ENCODE data around the gene LRTM2. TPM values are rescaled to one million over a fixed set of nuclear protein-coding genes. Genes with fewer than 3 reads are reported as not detected.

Gene LRTM2
- total RNA-seq, 2 experiments from 2014 or later = not detected

DNA sequence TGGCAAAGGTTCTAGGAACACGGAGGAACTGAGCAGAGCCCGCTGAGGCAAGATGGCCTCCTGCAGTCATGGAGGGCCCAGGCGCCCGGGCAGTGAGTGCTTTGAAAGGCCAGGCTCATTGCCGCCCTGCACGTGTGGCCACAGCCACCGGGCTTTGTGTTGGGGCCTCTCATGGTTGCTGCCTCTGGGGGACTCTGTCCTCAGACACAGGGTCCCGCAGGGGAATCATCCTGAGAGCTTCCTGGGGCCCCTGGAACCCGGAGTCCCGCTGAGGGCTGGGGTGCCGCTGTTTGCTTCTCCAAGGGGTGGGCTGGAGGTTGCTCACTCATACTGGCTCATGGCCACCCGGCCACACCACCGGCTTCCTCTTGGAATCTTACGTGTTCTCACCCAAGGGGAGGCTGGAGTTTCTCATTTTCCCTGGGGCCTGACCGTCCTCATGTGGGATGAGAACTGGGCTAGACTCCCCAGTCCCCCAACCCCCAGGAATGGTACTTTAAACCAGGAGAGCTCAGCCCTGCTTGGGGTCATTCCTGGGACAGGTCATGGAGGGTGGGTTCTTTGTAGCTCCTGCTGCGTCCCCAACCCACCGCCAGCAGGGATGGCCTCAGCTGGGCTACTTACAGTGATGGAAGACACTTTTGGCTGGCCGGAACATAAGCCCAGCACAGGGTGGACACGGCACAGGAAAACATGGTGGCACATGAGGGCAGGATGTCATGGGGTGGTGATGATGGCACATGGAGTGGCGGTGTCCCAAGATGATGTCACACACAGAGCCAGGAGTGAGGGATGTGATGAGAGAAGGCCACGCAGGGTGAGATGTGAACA lies 21.1 kb upstream of the LRTM2 start:
- no peak for DNase-seq (ENCODE audit: low spot score)
- Histone ChIP-seq H2AFZ (ENCODE audit: low read length) (no peak overlapping the region), H3K9me2 (ENCODE audit: insufficient read depth, low read length) (no peaks in the 10 kb centered on the region), H3K4me2 (ENCODE audit: low read length) (no peak overlapping the region), H3K27ac (ENCODE audit: low read depth, low read length, poor library complexity, severe bottlenecking) (no peak overlapping the region), H3K4me3 (ENCODE audit: low read depth, low read length, poor library complexity, severe bottlenecking) (no peak overlapping the region), H4K20me1 (ENCODE audit: insufficient read depth, low read length) (no peaks in the 10 kb centered on the region), H3K4me1 (ENCODE audit: insufficient read depth, low read length, poor library complexity, severe bottlenecking) (peaks cover 22% of the 10 kb centered on the region), H3K36me3 (ENCODE audit: insufficient read depth, low read length) (no peaks in the 10 kb centered on the region), H3K79me2 (ENCODE audit: insufficient read depth, low read depth, low read length) (no peaks in the 10 kb centered on the region), H3K9me3 (ENCODE audit: low read length) (no peaks in the 10 kb centered on the region)
- CTCF ChIA-PET (ENCODE audit: unreplicated experiment) = no interaction called here
- BruUV-seq (replicated peaks) = no TSS peak
- POLR2A ChIA-PET = interaction anchor here (0.6 kb wide), 1 partner anchor 16 kb away, joined by 3 read pairs; no protein-coding TSS in a partner anchor
- TF ChIP-seq CTCF (conservative IDR thresholded peaks at IDR 0.05; ENCODE audit: low read length) (no peak), EZH2phosphoT487 (IDR thresholded peaks at IDR 0.05; ENCODE audit: borderline replicate concordance, low read depth, low read length) (no peak)
- intact Hi-C loops (cut with micrococcal nuclease; ENCODE audit: unreplicated experiment) = loop anchor here (10.0 kb wide), 1 partner anchor 486 kb away; no protein-coding TSS in a partner anchor

GRCh38 chr12:1799882-1800400 lies 20.4 kb upstream of the LRTM2 start:
- Histone ChIP-seq H2AFZ (ENCODE audit: low read length) (no peak overlapping the region), H3K4me3 (ENCODE audit: low read depth, low read length, poor library complexity, severe bottlenecking) (no peak overlapping the region), H3K27ac (ENCODE audit: low read depth, low read length, poor library complexity, severe bottlenecking) (no peak overlapping the region), H3K4me1 (ENCODE audit: insufficient read depth, low read length, poor library complexity, severe bottlenecking) (peaks cover 25% of the 10 kb centered on the region), H3K36me3 (ENCODE audit: insufficient read depth, low read length) (no peaks in the 10 kb centered on the region), H3K4me2 (ENCODE audit: low read length) (no peak overlapping the region), H3K9me2 (ENCODE audit: insufficient read depth, low read length) (no peaks in the 10 kb centered on the region), H3K79me2 (ENCODE audit: insufficient read depth, low read depth, low read length) (no peaks in the 10 kb centered on the region), H4K20me1 (ENCODE audit: insufficient read depth, low read length) (no peaks in the 10 kb centered on the region), H3K9me3 (ENCODE audit: low read length) (no peaks in the 10 kb centered on the region)
- TF ChIP-seq CTCF (conservative IDR thresholded peaks at IDR 0.05; ENCODE audit: low read length) = no peak
- TF ChIP-seq EZH2phosphoT487 (IDR thresholded peaks at IDR 0.05; ENCODE audit: borderline replicate concordance, low read depth, low read length) = no peak
- intact Hi-C loops (cut with micrococcal nuclease; ENCODE audit: unreplicated experiment) = loop anchor here (1.0 to 10.0 kb wide), 2 partner anchors 140 to 485 kb away; no protein-coding TSS in a partner anchor
- no peak for DNase-seq (ENCODE audit: low spot score)
- CTCF ChIA-PET (ENCODE audit: unreplicated experiment) = interaction anchor here (0.6 kb wide), 1 partner anchor 958 kb away, joined by 3 read pairs; no protein-coding TSS in a partner anchor
- no TSS peak for BruUV-seq (replicated peaks)
- POLR2A ChIA-PET = interaction anchor here (0.5 kb wide), 1 partner anchor 54 kb away, joined by 3 read pairs; no protein-coding TSS in a partner anchor
